Measurements from ENCODE around the gene ORM1. TPM values are rescaled to one million over a fixed set of nuclear protein-coding genes. Genes with fewer than 3 reads are reported as not detected.

Gene ORM1
- total and polyA plus RNA-seq, 9 donors, result 0.30 to 11.9 (median 2.1) TPM; not detected in 4

DNA sequence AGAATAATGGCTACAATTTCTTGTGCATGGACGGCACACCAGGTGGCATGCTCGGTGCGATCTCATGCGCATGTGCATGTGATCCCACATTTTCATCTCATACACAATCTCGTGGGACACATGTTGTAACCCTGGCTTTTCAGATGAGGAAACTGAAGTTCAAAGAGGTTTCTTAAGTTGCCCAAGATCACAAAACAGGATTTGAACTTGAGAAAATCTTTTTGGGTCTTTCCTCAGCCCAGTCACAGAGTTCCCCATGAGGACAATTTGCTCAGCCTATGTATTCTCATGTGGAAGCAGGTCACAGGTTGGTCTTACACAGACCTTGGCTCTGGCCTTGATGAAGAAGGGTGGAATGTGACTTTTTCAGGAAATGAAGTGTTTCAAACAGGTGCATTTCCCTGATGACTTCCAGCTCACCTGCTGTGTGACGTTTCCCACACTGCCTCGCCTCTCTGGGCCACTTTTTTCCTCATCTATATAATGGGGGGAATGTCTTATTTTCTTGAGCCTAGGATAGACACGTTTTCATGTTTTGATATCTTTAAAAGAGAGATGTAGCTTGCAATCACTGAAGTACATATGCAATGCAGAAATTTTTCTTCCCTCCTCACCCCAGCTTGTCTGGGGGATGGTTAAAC is 7.1 kb upstream of the ORM1 start:
- Histone ChIP-seq H3K9me3 (no peaks in the 10 kb centered on the region), H3K27me3 (no peaks in the 10 kb centered on the region), H3K4me3 (no peak overlapping the region), H3K4me1 (ENCODE audit: insufficient read depth) (no peaks in the 10 kb centered on the region), H3K36me3 (no peaks in the 10 kb centered on the region), H3K27ac (no peak overlapping the region)
- peak in 2 of 5 donors; percentile 1 to 6 for DNase-seq
- no peak for TF ChIP-seq EP300 (IDR thresholded peaks at IDR 0.05)
- TF ChIP-seq POLR2A (IDR thresholded peaks at IDR 0.05), result no peak
- TF ChIP-seq, protein P1, sequence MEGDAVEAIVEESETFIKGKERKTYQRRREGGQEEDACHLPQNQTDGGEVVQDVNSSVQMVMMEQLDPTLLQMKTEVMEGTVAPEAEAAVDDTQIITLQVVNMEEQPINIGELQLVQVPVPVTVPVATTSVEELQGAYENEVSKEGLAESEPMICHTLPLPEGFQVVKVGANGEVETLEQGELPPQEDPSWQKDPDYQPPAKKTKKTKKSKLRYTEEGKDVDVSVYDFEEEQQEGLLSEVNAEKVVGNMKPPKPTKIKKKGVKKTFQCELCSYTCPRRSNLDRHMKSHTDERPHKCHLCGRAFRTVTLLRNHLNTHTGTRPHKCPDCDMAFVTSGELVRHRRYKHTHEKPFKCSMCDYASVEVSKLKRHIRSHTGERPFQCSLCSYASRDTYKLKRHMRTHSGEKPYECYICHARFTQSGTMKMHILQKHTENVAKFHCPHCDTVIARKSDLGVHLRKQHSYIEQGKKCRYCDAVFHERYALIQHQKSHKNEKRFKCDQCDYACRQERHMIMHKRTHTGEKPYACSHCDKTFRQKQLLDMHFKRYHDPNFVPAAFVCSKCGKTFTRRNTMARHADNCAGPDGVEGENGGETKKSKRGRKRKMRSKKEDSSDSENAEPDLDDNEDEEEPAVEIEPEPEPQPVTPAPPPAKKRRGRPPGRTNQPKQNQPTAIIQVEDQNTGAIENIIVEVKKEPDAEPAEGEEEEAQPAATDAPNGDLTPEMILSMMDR (IDR thresholded peaks at IDR 0.05), result no peak
- WGBS, 3 donors, result 66 to 81% (median 78%) methylated on average over 8 of the region's 8 CpGs
- intact Hi-C loops (cut with DNase I), result no loop called here

DNA sequence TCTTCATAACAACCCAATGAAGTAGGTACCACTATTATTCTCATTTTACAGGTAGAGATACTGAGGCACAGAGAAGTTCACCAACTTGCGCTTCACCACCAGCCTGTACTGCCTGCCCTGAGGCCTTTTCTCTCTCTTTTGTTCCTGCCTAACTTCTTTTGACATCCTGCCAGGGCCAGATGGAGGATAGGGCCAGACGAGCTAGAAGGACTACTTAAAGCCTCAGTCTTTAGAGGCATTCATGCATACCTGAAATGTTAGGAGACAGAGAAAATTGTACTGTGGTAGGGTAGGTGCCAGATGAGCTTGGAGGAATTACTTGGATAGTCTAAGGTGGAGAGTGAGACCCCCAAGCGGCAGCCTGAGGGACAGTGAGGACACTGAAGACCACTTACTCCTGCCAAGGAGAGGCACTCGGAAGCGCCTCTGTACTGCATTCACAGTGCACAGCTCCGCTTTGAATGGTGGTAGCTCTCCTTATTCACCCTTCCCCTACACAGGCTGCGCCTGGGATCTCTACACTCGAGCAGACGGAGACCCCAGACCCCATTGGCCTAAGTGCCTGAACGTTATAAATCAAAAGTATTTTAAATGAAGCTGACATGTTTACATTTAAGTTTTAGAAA is 6.2 kb upstream of the ORM1 start:
- peak in 4 of 5 donors; percentile 4 to 17 (median 6) for DNase-seq

DNA sequence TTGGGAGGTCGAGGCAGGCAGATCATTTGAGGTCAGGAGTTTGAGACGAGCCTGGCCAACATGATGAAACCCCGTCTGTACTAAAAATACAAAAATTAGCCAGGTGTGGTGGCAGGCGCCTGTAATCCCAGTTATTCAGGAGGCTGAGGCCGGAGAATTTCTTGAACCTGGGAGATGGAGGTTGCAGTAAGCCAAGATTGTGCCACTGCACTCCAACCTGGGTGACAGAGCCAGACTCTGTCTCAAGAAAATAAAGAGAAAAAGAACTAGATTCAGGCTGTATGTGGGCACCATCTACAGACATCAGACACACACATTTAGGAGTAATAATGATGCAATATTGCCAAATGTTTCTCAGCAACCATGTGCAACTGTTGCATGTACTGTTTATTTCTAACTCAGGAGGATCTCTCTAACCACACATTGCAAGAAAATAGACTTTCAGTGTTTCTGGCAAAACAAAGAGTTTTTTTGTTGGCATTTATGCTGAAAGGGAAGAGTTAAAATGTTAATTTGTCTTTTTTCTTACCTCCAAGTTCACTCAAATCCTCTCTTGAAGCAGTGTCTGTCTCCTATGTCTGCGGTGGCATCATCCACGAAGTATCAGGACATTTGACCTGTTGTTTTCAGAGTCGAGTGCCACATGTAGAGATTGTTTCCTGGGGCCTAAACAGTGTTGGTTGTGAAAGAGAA is 5.1 kb upstream of the ORM1 start:
- Histone ChIP-seq H3K9me3 (no peaks in the 10 kb centered on the region), H3K27ac (no peak overlapping the region), H3K4me3 (no peak overlapping the region), H3K36me3 (no peaks in the 10 kb centered on the region), H3K4me1 (ENCODE audit: insufficient read depth) (peaks cover 2% of the 10 kb centered on the region), H3K27me3 (no peaks in the 10 kb centered on the region)
- DNase-seq, result peak in 2 of 5 donors; percentile 2 to 4
- 79 to 86% (median 82%) methylated on average over 8 of the region's 8 CpGs for WGBS, 3 donors
- TF ChIP-seq EP300 (IDR thresholded peaks at IDR 0.05) (no peak), POLR2A (IDR thresholded peaks at IDR 0.05) (no peak)
- TF ChIP-seq, protein P1 (IDR thresholded peaks at IDR 0.05), result no peak
- intact Hi-C loops (cut with DNase I), result no loop called here

More for the DNA sequence above, 6.2 kb upstream of the ORM1 start:
- no peaks in the 10 kb centered on the region for H3K4me1 ChIP-seq (ENCODE audit: insufficient read depth)
- H3K9me3 ChIP-seq, result no peaks in the 10 kb centered on the region
- H3K27me3 ChIP-seq, result no peaks in the 10 kb centered on the region
- TF ChIP-seq EP300 (IDR thresholded peaks at IDR 0.05) (no peak), POLR2A (IDR thresholded peaks at IDR 0.05) (no peak)
- TF ChIP-seq, protein P1 (IDR thresholded peaks at IDR 0.05), result no peak
- WGBS, 3 donors, result 71 to 75% (median 74%) methylated on average over 10 of the region's 10 CpGs
- H3K27ac ChIP-seq, result no peak overlapping the region
- intact Hi-C loops (cut with DNase I), result no loop called here
- H3K36me3 ChIP-seq, result no peaks in the 10 kb centered on the region
- no peak overlapping the region for H3K4me3 ChIP-seq

DNA sequence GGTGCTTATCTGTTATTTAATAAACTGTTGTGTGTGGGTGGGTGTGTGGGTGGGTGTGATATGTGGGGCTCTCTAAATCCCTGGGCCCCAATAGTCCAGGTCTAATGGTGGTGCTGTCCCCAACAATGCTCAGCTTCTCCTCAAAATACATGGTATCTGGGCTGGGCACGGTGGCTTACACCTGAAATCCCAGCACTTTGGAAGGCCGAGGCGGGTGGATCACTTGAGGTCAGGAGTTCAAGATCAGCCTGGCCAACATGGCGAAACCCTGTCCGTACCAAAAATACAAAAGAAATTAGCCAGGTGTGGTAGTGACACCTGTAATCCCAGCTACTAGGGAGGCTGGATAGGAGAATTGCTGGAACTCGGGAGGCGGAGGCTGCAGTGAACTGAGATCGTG is 4.5 kb upstream of the ORM1 start:
- H3K4me1 ChIP-seq (ENCODE audit: insufficient read depth), result peaks cover 2% of the 10 kb centered on the region
- no peak overlapping the region for H3K27ac ChIP-seq
- peak in 3 of 5 donors; percentile 2 to 7 (median 4) for DNase-seq
- H3K36me3 ChIP-seq, result no peaks in the 10 kb centered on the region
- no peak overlapping the region for H3K4me3 ChIP-seq
- no peaks in the 10 kb centered on the region for H3K27me3 ChIP-seq
- intact Hi-C loops (cut with DNase I), result no loop called here
- TF ChIP-seq EP300 (IDR thresholded peaks at IDR 0.05), result no peak
- no peak for TF ChIP-seq POLR2A (IDR thresholded peaks at IDR 0.05)
- no peaks in the 10 kb centered on the region for H3K9me3 ChIP-seq
- 73 to 84% (median 80%) methylated on average over 8 of the region's 8 CpGs for WGBS, 3 donors
